GM19035 (cell line): ENCODE results near the gene NRROS.
"Not testable (repeated sequence)": the region's sequence is repeated elsewhere in the genome, so short reads cannot be mapped to it uniquely, and the experiment has no call there.

Source experiments
- ATAC-seq: cut with Tn5 transposase; IDR thresholded peaks from one replicate; pipeline ENCODE4 v1.9.1; 2021; ENCODE audit not compliant: unreplicated experiment

The NRROS gene

GRCh38 chr3:196639483-196640296, at the start of gene NRROS:
Gene NRROS, plus strand, starts transcription at chr3:196639694. Its CDS starts 14,846 bp downstream, at chr3:196654540.
- ATAC-seq, result peak; percentile 43

- no peak for ATAC-seq
Observed at GRCh38 chr3:196590279-196590678, 49.2 kb upstream of the NRROS start.

GRCh38 chr3:196596355-196596754, 43.1 kb upstream of the NRROS start:
- no peak for ATAC-seq

- ATAC-seq, result not testable (repeated sequence)
Observed at GRCh38 chr3:196597971-196598733, 41.3 kb upstream of the NRROS start.

GRCh38 chr3:196599734-196600128, 39.8 kb upstream of the NRROS start:
- no peak for ATAC-seq

GRCh38 chr3:196600359-196600758, 39.1 kb upstream of the NRROS start:
- ATAC-seq, result no peak

- ATAC-seq, result no peak
Observed at GRCh38 chr3:196602673-196603072, 36.8 kb upstream of the NRROS start.

- no peak for ATAC-seq
Observed at GRCh38 chr3:196603683-196604082, 35.8 kb upstream of the NRROS start.

GRCh38 chr3:196604548-196604947, 34.9 kb upstream of the NRROS start:
- ATAC-seq, result no peak

- no peak for ATAC-seq
Observed at GRCh38 chr3:196608693-196609092, 30.8 kb upstream of the NRROS start.

GRCh38 chr3:196609343-196609775, 30.1 kb upstream of the NRROS start:
- peak; percentile 82 for ATAC-seq

GRCh38 chr3:196609805-196610515, 29.5 kb upstream of the NRROS start:
- no peak for ATAC-seq

- no peak for ATAC-seq
Observed at GRCh38 chr3:196611761-196612483, 27.6 kb upstream of the NRROS start.

- ATAC-seq, result not testable (repeated sequence)
Observed at GRCh38 chr3:196615234-196615633, 24.3 kb upstream of the NRROS start.

GRCh38 chr3:196617256-196617655, 22.2 kb upstream of the NRROS start:
- ATAC-seq, result no peak

GRCh38 chr3:196619223-196619622, 20.3 kb upstream of the NRROS start:
- ATAC-seq, result no peak

- ATAC-seq, result not testable (repeated sequence)
Observed at GRCh38 chr3:196619627-196620026, 19.9 kb upstream of the NRROS start.

- peak; percentile 61 for ATAC-seq
Observed at GRCh38 chr3:196620161-196620604, 19.3 kb upstream of the NRROS start.

GRCh38 chr3:196620684-196621083, 18.8 kb upstream of the NRROS start:
- no peak for ATAC-seq

GRCh38 chr3:196621611-196622010, 17.9 kb upstream of the NRROS start:
- no peak for ATAC-seq
